ENCODE measurements around the gene CD93.

DNA sequence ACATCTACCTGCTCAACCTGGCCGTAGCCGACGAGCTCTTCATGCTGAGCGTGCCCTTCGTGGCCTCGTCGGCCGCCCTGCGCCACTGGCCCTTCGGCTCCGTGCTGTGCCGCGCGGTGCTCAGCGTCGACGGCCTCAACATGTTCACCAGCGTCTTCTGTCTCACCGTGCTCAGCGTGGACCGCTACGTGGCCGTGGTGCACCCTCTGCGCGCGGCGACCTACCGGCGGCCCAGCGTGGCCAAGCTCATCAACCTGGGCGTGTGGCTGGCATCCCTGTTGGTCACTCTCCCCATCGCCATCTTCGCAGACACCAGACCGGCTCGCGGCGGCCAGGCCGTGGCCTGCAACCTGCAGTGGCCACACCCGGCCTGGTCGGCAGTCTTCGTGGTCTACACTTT lies 50.4 kb downstream of the CD93 start:
- TF ChIP-seq, protein P1, sequence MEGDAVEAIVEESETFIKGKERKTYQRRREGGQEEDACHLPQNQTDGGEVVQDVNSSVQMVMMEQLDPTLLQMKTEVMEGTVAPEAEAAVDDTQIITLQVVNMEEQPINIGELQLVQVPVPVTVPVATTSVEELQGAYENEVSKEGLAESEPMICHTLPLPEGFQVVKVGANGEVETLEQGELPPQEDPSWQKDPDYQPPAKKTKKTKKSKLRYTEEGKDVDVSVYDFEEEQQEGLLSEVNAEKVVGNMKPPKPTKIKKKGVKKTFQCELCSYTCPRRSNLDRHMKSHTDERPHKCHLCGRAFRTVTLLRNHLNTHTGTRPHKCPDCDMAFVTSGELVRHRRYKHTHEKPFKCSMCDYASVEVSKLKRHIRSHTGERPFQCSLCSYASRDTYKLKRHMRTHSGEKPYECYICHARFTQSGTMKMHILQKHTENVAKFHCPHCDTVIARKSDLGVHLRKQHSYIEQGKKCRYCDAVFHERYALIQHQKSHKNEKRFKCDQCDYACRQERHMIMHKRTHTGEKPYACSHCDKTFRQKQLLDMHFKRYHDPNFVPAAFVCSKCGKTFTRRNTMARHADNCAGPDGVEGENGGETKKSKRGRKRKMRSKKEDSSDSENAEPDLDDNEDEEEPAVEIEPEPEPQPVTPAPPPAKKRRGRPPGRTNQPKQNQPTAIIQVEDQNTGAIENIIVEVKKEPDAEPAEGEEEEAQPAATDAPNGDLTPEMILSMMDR (conservative IDR thresholded peaks at IDR 0.05; ENCODE audit: low read depth, low read length), result no peak
- TF ChIP-seq EZH2phosphoT487 (IDR thresholded peaks at IDR 0.05; ENCODE audit: borderline replicate concordance, low read length), result no peak
